Neutrophil (primary cell): Measurements from ENCODE around the gene KASH5.

Experiments used
- H3K27ac ChIP-seq: fragments of 200-600 bp; sonication (generic); 2 replicates; pipeline ENCODE4 v1.5.1; 2016; ENCODE audit warnings: mild to moderate bottlenecking, moderate library complexity
- H3K27me3 ChIP-seq: fragments of 200-600 bp; sonication (generic); 2 replicates; pipeline ENCODE4 v1.6.0; 2016; ENCODE audit warnings: mild to moderate bottlenecking
- H3K36me3 ChIP-seq: fragments of 200-600 bp; sonication (generic); 2 replicates; pipeline ENCODE4 v1.5.1; 2017
- H3K4me1 ChIP-seq, 2 experiments: fragments of 200-600 bp in 1 of 2; sonication (generic) in 1 of 2; 1 replicate in 1 of 2; 2 replicates in 1 of 2; pipeline versions ENCODE4 v1.5.1 to v1.6.1; 2013 to 2016; ENCODE audit warnings: low read depth in 1 of 2, low read length in 1 of 2, mild to moderate bottlenecking in 1 of 2, moderate library complexity in 1 of 2; ENCODE audit not compliant: control insufficient read depth in 1 of 2, insufficient read depth in 1 of 2
- H3K4me3 ChIP-seq, 2 experiments: fragments of 200-600 bp in 1 of 2; sonication (generic) in 1 of 2; 1 replicate in 1 of 2; 2 replicates in 1 of 2; pipeline ENCODE4 v1.5.1; 2013 to 2016; ENCODE audit warnings: low read depth in 1 of 2, low read length in 1 of 2, mild to moderate bottlenecking in 1 of 2, moderate library complexity in 1 of 2
- H3K9me3 ChIP-seq: fragments of 200-600 bp; sonication (generic); 2 replicates; pipeline ENCODE4 v1.5.1; 2016
- CTCF ChIP-seq: fragments of 200-600 bp; sonication (generic); IDR thresholded peaks from 2 replicates; pipeline ENCODE4 v1.5.1; 2016; ENCODE audit warnings: antibody characterized with exemption

The KASH5 gene

GRCh38 chr19:49411681-49412326, 23.8 kb downstream of the KASH5 start:
- H3K27me3 ChIP-seq = no peaks in the 10 kb centered on the region
- no peaks in the 10 kb centered on the region for H3K9me3 ChIP-seq
- TF ChIP-seq CTCF = no peak
- no peak overlapping the region for H3K4me3 ChIP-seq
- no peaks in the 10 kb centered on the region for H3K36me3 ChIP-seq
- no peak overlapping the region for H3K27ac ChIP-seq
- peaks cover 12 to 16% of the 10 kb centered on the region in 2 experiments for H3K4me1 ChIP-seq

- no peaks in the 10 kb centered on the region for H3K36me3 ChIP-seq
- no peaks in the 10 kb centered on the region for H3K9me3 ChIP-seq
- H3K27ac ChIP-seq = no peak overlapping the region
- H3K4me1 ChIP-seq = peaks cover 19 to 22% of the 10 kb centered on the region in 2 experiments
- TF ChIP-seq CTCF = no peak
- no peaks in the 10 kb centered on the region for H3K27me3 ChIP-seq
- H3K4me3 ChIP-seq = no peak overlapping the region
Observed at GRCh38 chr19:49413348-49413747, 25.3 kb downstream of the KASH5 start.

- H3K4me1 ChIP-seq = peaks cover 15% of the 10 kb centered on the region in 2 experiments
Observed at GRCh38 chr19:49414256-49414655, 26.2 kb downstream of the KASH5 start.

GRCh38 chr19:49415102-49415809, 27.2 kb downstream of the KASH5 start:
- Histone ChIP-seq H3K4me1 (peaks cover 6% of the 10 kb centered on the region in 2 experiments), H3K36me3 (no peaks in the 10 kb centered on the region), H3K9me3 (no peaks in the 10 kb centered on the region), H3K27ac (no peak overlapping the region), H3K27me3 (peaks cover 17% of the 10 kb centered on the region), H3K4me3 (no peak overlapping the region)
- no peak for TF ChIP-seq CTCF

More at GRCh38 chr19:49414256-49414655, 26.2 kb downstream of the KASH5 start:
- peaks cover 7% of the 10 kb centered on the region for H3K27me3 ChIP-seq
- no peak overlapping the region for H3K4me3 ChIP-seq
- no peak for TF ChIP-seq CTCF
- H3K36me3 ChIP-seq = no peaks in the 10 kb centered on the region
- no peaks in the 10 kb centered on the region for H3K9me3 ChIP-seq
- H3K27ac ChIP-seq = no peak overlapping the region

- Histone ChIP-seq H3K4me3 (no peak overlapping the region), H3K27ac (no peak overlapping the region), H3K4me1 (peaks cover 6% of the 10 kb centered on the region in 2 experiments), H3K9me3 (no peaks in the 10 kb centered on the region), H3K36me3 (no peaks in the 10 kb centered on the region), H3K27me3 (peaks cover 23% of the 10 kb centered on the region)
- TF ChIP-seq CTCF = no peak
Observed at GRCh38 chr19:49415810-49416200, 27.8 kb downstream of the KASH5 start.
